RWPE2 (cell line): ENCODE measurements around the gene CHST15.

Experiments
- ATAC-seq: fragments of 200-7000 bp; cut with Tn5 transposase; 3 replicates; pipeline ENCODE4 v1.9.1; 2021; ENCODE audit warnings: low read depth
- DNase-seq: peaks from one replicate; pipeline ENCODE4 v3.0.0-alpha.2; 2020; ENCODE audit warnings: low spot score
- H3K27ac ChIP-seq: fragments of 450-650 bp; 2 replicates; pipeline ENCODE4 v1.5.1; 2017; ENCODE audit warnings: mild to moderate bottlenecking; ENCODE audit not compliant: poor library complexity, severe bottlenecking
- H3K27me3 ChIP-seq: fragments of 250-450 bp; sonication (Bioruptor Pico); 2 replicates; pipeline ENCODE4 v1.5.1; 2021; ENCODE audit warnings: mild to moderate bottlenecking, moderate library complexity; ENCODE audit not compliant: insufficient read depth, poor library complexity, severe bottlenecking
- H3K36me3 ChIP-seq: fragments of 250-450 bp; sonication (Bioruptor Pico); 2 replicates; pipeline ENCODE4 v1.5.1; 2020; ENCODE audit warnings: low read depth, mild to moderate bottlenecking, moderate library complexity
- H3K4me1 ChIP-seq: fragments of 250-450 bp; sonication (Bioruptor Pico); 2 replicates; pipeline ENCODE4 v1.5.1; 2021; ENCODE audit warnings: mild to moderate bottlenecking, moderate library complexity; ENCODE audit not compliant: insufficient read depth, poor library complexity, severe bottlenecking
- H3K4me3 ChIP-seq: fragments of 250-450 bp; sonication (Bioruptor Pico); 2 replicates; pipeline ENCODE4 v1.5.1; 2021; ENCODE audit warnings: mild to moderate bottlenecking, moderate library complexity; ENCODE audit not compliant: severe bottlenecking
- H3K9me3 ChIP-seq: fragments of 250-450 bp; sonication (Bioruptor Pico); 2 replicates; pipeline ENCODE4 v1.5.1; 2021; ENCODE audit warnings: mild to moderate bottlenecking, moderate library complexity; ENCODE audit not compliant: severe bottlenecking
- CTCF ChIP-seq: fragments of 450-650 bp; IDR thresholded peaks from one replicate; pipeline ENCODE4 v1.5.1; 2017; ENCODE audit warnings: mild to moderate bottlenecking, moderate library complexity; ENCODE audit not compliant: poor library complexity, severe bottlenecking

CHST15 gene

GRCh38 chr10:124028700-124029480 is 64.5 kb downstream of the CHST15 start:
- no peaks in the 10 kb centered on the region; the same call in 1 of the 2 replicates for H3K36me3 ChIP-seq
- TF ChIP-seq CTCF, result no peak
- peaks cover 11% of the 10 kb centered on the region for H3K4me1 ChIP-seq
- H3K4me3 ChIP-seq, result no peak overlapping the region
- DNase-seq (no peak), ATAC-seq (no peak)
- H3K27me3 ChIP-seq, result no peaks in the 10 kb centered on the region
- no peaks in the 10 kb centered on the region for H3K9me3 ChIP-seq
- no peak overlapping the region for H3K27ac ChIP-seq

DNA sequence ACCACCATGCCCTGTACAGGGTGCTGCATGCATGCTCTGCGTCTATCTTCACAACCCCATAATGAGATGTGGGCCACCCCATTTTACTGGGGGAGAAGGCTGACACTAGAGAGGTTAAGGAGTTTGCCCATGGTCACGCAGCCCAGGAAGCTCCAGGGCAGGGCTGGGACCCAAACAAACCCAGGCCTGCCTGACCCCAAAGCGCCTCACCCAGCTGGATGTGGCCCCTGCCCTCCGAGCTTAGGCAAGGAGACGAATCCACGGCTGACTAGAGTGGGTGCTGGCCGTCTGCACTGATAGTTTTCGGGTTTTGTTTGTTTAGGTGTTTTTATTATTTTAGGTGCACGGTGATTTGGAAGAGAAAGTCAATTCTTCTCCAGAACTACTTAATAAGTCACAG is 65.7 kb downstream of the CHST15 start:
- H3K27ac ChIP-seq, result no peak overlapping the region
- peaks cover 11% of the 10 kb centered on the region for H3K4me1 ChIP-seq
- H3K36me3 ChIP-seq, result no peaks in the 10 kb centered on the region; the same call in 1 of the 2 replicates
- DNase-seq, result no peak
- no peak for TF ChIP-seq CTCF
- no peak overlapping the region for H3K4me3 ChIP-seq
- no peak for ATAC-seq
- H3K9me3 ChIP-seq, result no peaks in the 10 kb centered on the region
- H3K27me3 ChIP-seq, result no peaks in the 10 kb centered on the region

GRCh38 chr10:124027031-124027611 is 66.3 kb downstream of the CHST15 start:
- H3K4me1 ChIP-seq, result peaks cover 15% of the 10 kb centered on the region
- no peaks in the 10 kb centered on the region for H3K27me3 ChIP-seq
- TF ChIP-seq CTCF, result no peak
- ATAC-seq (no peak), DNase-seq (no peak)
- no peaks in the 10 kb centered on the region for H3K9me3 ChIP-seq
- no peak overlapping the region for H3K4me3 ChIP-seq
- H3K36me3 ChIP-seq, result no peaks in the 10 kb centered on the region; the same call in 1 of the 2 replicates
- H3K27ac ChIP-seq, result no peak overlapping the region

GRCh38 chr10:124026589-124026939 is 66.8 kb downstream of the CHST15 start:
- DNase-seq (no peak), ATAC-seq (no peak)
- Histone ChIP-seq H3K27ac (no peak overlapping the region), H3K9me3 (no peaks in the 10 kb centered on the region), H3K4me3 (no peak overlapping the region), H3K36me3 (no peaks in the 10 kb centered on the region; the same call in 1 of the 2 replicates), H3K27me3 (no peaks in the 10 kb centered on the region), H3K4me1 (peaks cover 21% of the 10 kb centered on the region)
- TF ChIP-seq CTCF, result no peak
